HepG2 (cell line): ENCODE measurements around the gene DLX3.

ENCODE experiments used
- CEBPG ChIP-seq: IDR thresholded peaks from 2 replicates; pipeline ENCODE4 v1.6.1; 2016
- CTCF ChIP-seq: sonication (generic); formaldehyde crosslinking; IDR thresholded peaks from 2 replicates; pipeline ENCODE4 v1.5.0; 2020; ENCODE audit warnings: mild to moderate bottlenecking, missing genetic modification reagents, moderate library complexity
- EZH2 ChIP-seq: conservative IDR thresholded peaks from 2 replicates; pipeline ENCODE4 v1.6.1; 2012; ENCODE audit warnings: mild to moderate bottlenecking, low read depth, low read length, moderate library complexity
- IKZF5 ChIP-seq: IDR thresholded peaks from 2 replicates; pipeline ENCODE4 v1.6.1; 2018; ENCODE audit warnings: missing genetic modification reagents, mild to moderate bottlenecking, missing compliant biosample characterization
- KDM1A ChIP-seq: IDR thresholded peaks from 2 replicates; pipeline ENCODE4 v1.6.1; 2016; ENCODE audit warnings: missing compliant biosample characterization
- KLF11 ChIP-seq: IDR thresholded peaks from 2 replicates; pipeline ENCODE4 v1.6.1; 2016; ENCODE audit warnings: missing compliant biosample characterization
- POLR2AphosphoS5 ChIP-seq: IDR thresholded peaks from 2 replicates; pipeline ENCODE4 v1.6.1; 2012; ENCODE audit warnings: low read depth, low read length
- SCMH1 ChIP-seq: sonication (generic); formaldehyde crosslinking; IDR thresholded peaks from 2 replicates; pipeline ENCODE4 v1.9.0; 2021; ENCODE audit warnings: missing genetic modification reagents, mild to moderate bottlenecking, borderline replicate concordance
- SRF ChIP-seq: IDR thresholded peaks from 2 replicates; pipeline ENCODE4 v1.6.1; 2011; ENCODE audit warnings: mild to moderate bottlenecking, low read depth, low read length, moderate library complexity
- TBP ChIP-seq: sonication (generic); formaldehyde crosslinking; IDR thresholded peaks from 2 replicates; pipeline ENCODE4 v1.5.0; 2020; ENCODE audit warnings: missing genetic modification reagents
- TCF7L2 ChIP-seq: IDR thresholded peaks from 2 replicates; pipeline ENCODE4 v1.6.1; 2011; ENCODE audit warnings: mild to moderate bottlenecking, low read depth, low read length, moderate library complexity
- THRA ChIP-seq: sonication (generic); formaldehyde crosslinking; IDR thresholded peaks from 2 replicates; pipeline ENCODE4 v1.4.0; 2020; ENCODE audit warnings: missing genetic modification reagents, borderline replicate concordance
- YY1 ChIP-seq: IDR thresholded peaks from 2 replicates; pipeline ENCODE4 v1.6.1; 2011; ENCODE audit warnings: low read length, low read depth, moderate library complexity, mild to moderate bottlenecking; ENCODE audit not compliant: insufficient read depth, insufficient replicate concordance
- ZNF501 ChIP-seq: sonication (generic); formaldehyde crosslinking; IDR thresholded peaks from 2 replicates; pipeline ENCODE4 v1.5.1; 2020; ENCODE audit warnings: mild to moderate bottlenecking, moderate library complexity, missing genetic modification reagents

- TF ChIP-seq KDM1A (CRISPR knock-in tag), result no peak
- no peak for TF ChIP-seq EZH2
- TF ChIP-seq SRF, result no peak
- no peak for TF ChIP-seq KLF11 (CRISPR knock-in tag)
- TF ChIP-seq TBP (CRISPR knock-in tag), result no peak
- TF ChIP-seq SCMH1 (CRISPR knock-in tag), result no peak
- no peak for TF ChIP-seq TCF7L2
- TF ChIP-seq CEBPG, result no peak
- no peak for TF ChIP-seq IKZF5
- TF ChIP-seq THRA (CRISPR knock-in tag), result no peak
- TF ChIP-seq CTCF (CRISPR knock-in tag), result no peak
- TF ChIP-seq ZNF501 (CRISPR knock-in tag), result no peak
- no peak for TF ChIP-seq POLR2AphosphoS5
- TF ChIP-seq YY1, result no peak
Observed at GRCh38 chr17:50039058-50039457, 44.0 kb upstream of the DLX3 start.
